Right lobe of liver (tissue), 6 donors: ENCODE results near the gene TRMT61A. TPM values are rescaled to one million over a fixed set of nuclear protein-coding genes. Genes with fewer than 3 reads are reported as not detected.

Source experiments
- ATAC-seq, 4 donors: fragments of 200-7000 bp; cut with Tn5 transposase; one replicate each; pipeline ENCODE4 v1.9.1; 2020; ENCODE audit warnings: mild to moderate bottlenecking in 4 of 4, moderate library complexity in 4 of 4
- DNase-seq, 3 donors: peaks; one replicate each; pipeline ENCODE4 v3.0.0-alpha.2; 2020
- H3K27ac ChIP-seq, 3 donors: fragments of 200-600 bp; one replicate each; pipeline ENCODE4 v1.8.0; 2022
- H3K27me3 ChIP-seq, 2 donors: fragments of 200-600 bp; one replicate each; pipeline ENCODE4 v1.8.0; 2022
- H3K36me3 ChIP-seq, 4 donors: fragments of 200-600 bp; sonication (generic) in 1 of 4; one replicate each; pipeline versions ENCODE4 v1.5.1 to v1.8.0; 2017 to 2022; ENCODE audit warnings: control low read depth in 1 of 4
- H3K4me1 ChIP-seq, 4 donors: fragments of 200-600 bp; sonication (generic) in 1 of 4; one replicate each; pipeline versions ENCODE4 v1.5.1 to v1.8.0; 2017 to 2022; ENCODE audit warnings: control low read depth in 1 of 4
- H3K4me3 ChIP-seq, 3 donors: fragments of 200-600 bp; one replicate each; pipeline ENCODE4 v1.8.0; 2022
- H3K9me3 ChIP-seq, 4 donors: fragments of 200-600 bp; sonication (generic) in 1 of 4; one replicate each; pipeline versions ENCODE4 v1.5.1 to v1.8.0; 2017 to 2022; ENCODE audit warnings: control low read depth in 1 of 4
- POLR2A ChIP-seq: fragments of 450-650 bp; IDR thresholded peaks from one replicate; pipeline ENCODE4 v1.6.1; 2017; ENCODE audit warnings: antibody characterized with exemption, mild to moderate bottlenecking
- WGBS: methylation state at CpG from one replicate; pipeline ENCODE4 v1.1.6; 2018; ENCODE audit warnings: low coverage, low lambda C conversion rate; ENCODE audit not compliant: insufficient coverage; ENCODE audit errors: missing lambda C conversion rate; 5-methylcytosine and 5-hydroxymethylcytosine counted together
- intact Hi-C, 2 donors: fragments of 100-400 bp; cut with DNase I; formaldehyde crosslinking; loops; one replicate each; pipeline versions ENCODE4 v1.11.2 to v1.14.1; 2022
- total RNA-seq, 6 experiments: library from RNA; depleted of rRNA in 2 of 6; stranded (reverse); fragments of >200 nt in 2 of 6; fragmentation: NEBNext Ultra II Directional in 3 of 6; extraction: Animal tissue kit (Norgen Biotek cat#: 25700) in 3 of 6; gene quantifications; one replicate each; pipeline versions ENCODE4 v1.1.0 to v1.2.4, GENCODE V29; 2016 to 2023
- TF ChIP-seq, protein P1 (sequence below), 4 donors: fragments of 200-600 bp in 3 of 4; fragments of 450-650 bp in 1 of 4; IDR thresholded peaks; one replicate each; pipeline versions ENCODE4 v1.5.1 to v1.8.0; 2016 to 2022; ENCODE audit warnings: antibody characterized with exemption in 4 of 4, mild to moderate bottlenecking in 2 of 4
- donor health status: DM: no; HTN: yes; CAD: no.
- donor health status: DM: no; HTN: no; CAD: no.
- donor health status: DM: no; HTN: no; CAD: no.
- donor health status: DM: no; HTN: yes; CAD: no.
- donor health status: DM: no; HTN: yes; CAD: no.

Gene TRMT61A
- total RNA-seq, 6 experiments from 2014 or later = 3.8 to 12.1 (median 4.8) TPM

DNA sequence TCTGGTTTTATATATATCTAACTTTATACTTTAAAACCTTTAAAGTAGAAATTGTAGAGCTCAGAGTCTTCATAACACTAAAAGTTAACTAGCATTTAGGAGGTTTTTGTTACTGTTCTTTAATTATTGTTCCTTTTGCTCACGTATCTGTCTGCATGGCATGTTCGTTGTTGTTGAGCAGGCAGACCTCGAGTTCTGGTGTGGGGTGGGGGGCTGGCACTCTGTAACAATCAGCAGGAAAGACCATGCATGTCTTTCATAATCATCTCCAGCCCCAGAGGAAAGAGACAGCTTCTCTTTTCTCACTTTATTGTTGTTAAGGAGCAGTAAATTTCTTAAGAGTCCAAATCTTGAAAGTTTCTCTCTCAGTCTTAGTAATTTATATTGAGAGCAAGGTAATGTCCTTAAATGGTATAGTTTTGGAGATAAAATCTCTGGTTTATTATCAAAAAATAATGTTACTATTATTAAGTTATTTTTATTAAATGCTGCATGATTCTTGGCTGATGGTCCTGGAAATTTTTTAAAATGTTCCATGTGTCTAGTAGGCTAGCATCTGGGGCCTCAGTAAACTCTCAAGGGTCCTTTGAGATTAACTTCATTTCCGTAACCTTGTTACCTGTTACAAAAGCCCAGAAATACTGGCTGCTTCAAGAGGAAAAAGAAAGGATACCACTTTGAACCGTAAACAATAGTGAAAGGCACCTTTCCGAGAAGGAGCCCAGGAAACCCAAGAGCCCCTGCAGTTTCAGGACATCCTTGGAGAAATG is 36.7 kb upstream of the TRMT61A start:
- no peak overlapping the region for H3K27ac ChIP-seq
- WGBS = 63% methylated on average over 6 of the region's 6 CpGs
- intact Hi-C loops = loop anchor here in 1 of 2 donors (10.0 kb wide), 1 partner anchor 52 kb away; no protein-coding TSS in a partner anchor
- peaks cover 0 to 10% (median 0%) of the 10 kb centered on the region in 4 donors for H3K4me1 ChIP-seq
- no peak overlapping the region for H3K4me3 ChIP-seq
- H3K27me3 ChIP-seq = no peaks in the 10 kb centered on the region
- TF ChIP-seq, protein P1, sequence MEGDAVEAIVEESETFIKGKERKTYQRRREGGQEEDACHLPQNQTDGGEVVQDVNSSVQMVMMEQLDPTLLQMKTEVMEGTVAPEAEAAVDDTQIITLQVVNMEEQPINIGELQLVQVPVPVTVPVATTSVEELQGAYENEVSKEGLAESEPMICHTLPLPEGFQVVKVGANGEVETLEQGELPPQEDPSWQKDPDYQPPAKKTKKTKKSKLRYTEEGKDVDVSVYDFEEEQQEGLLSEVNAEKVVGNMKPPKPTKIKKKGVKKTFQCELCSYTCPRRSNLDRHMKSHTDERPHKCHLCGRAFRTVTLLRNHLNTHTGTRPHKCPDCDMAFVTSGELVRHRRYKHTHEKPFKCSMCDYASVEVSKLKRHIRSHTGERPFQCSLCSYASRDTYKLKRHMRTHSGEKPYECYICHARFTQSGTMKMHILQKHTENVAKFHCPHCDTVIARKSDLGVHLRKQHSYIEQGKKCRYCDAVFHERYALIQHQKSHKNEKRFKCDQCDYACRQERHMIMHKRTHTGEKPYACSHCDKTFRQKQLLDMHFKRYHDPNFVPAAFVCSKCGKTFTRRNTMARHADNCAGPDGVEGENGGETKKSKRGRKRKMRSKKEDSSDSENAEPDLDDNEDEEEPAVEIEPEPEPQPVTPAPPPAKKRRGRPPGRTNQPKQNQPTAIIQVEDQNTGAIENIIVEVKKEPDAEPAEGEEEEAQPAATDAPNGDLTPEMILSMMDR (IDR thresholded peaks at IDR 0.05) = no peak
- no peak for TF ChIP-seq POLR2A
- peaks cover 0 to 49% (median 11%) of the 10 kb centered on the region in 4 donors for H3K36me3 ChIP-seq
- no peak for ATAC-seq
- no peaks in the 10 kb centered on the region for H3K9me3 ChIP-seq
- DNase-seq = no peak

DNA sequence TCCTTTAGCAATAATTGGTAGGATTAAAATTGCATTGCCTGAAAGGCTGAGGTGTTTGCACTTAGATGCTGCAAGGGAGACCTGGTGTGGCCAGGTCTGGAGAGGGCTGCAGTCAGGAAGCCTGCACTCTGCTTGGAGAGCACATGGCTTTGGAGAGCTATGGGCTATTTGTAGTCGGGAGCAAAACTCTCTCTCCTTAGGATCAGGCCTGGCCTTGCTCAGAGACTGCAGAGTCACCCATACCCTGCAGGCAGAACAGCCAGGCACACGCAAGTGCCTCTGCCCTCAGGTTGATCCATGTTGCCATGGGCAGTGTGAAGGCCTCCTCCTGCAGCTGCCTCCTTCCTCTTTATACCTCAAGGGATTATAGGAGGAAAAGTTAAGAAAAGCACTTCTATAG is 33.1 kb upstream of the TRMT61A start:
- intact Hi-C loops = loop anchor here in 1 of 2 donors (10.0 kb wide), 1 partner anchor 49 kb away; no protein-coding TSS in a partner anchor
- no peak for ATAC-seq
- H3K27me3 ChIP-seq = no peaks in the 10 kb centered on the region

DNA sequence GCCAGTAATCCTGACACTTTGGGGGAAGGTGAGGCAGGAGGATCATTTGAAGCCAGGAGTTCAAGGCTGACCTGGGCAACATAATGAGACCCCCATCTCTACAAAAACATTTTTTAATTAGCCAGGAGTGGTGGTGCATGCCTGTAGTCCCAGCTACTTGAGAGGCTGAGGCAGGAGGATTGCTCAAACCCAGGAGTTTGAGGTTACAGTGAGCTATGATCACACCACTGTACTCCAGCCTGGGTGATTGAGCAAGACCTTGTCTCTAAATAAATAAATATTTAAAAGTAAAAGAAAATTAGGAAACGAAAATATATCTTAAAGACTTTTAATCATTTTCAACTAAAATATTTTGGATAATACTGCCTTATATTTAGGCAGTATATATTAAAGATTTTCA is 32.2 kb upstream of the TRMT61A start:
- Histone ChIP-seq H3K4me1 (peaks cover 0 to 9% (median 0%) of the 10 kb centered on the region in 4 donors), H3K27ac (no peak overlapping the region), H3K27me3 (no peaks in the 10 kb centered on the region), H3K4me3 (no peak overlapping the region), H3K36me3 (peaks cover 0 to 52% (median 8%) of the 10 kb centered on the region in 4 donors), H3K9me3 (no peaks in the 10 kb centered on the region)
- ATAC-seq (no peak), DNase-seq (peak in 1 of 3 donors; percentile 17)
- intact Hi-C loops = loop anchor here in 1 of 2 donors (10.0 kb wide), 1 partner anchor 48 kb away; no protein-coding TSS in a partner anchor
- TF ChIP-seq, protein P1 (IDR thresholded peaks at IDR 0.05) = no peak
- TF ChIP-seq POLR2A = no peak
- 12% methylated on average over 1 of the region's 1 CpG for WGBS

More for the DNA sequence above, 33.1 kb upstream of the TRMT61A start:
- Histone ChIP-seq H3K27ac (no peak overlapping the region), H3K4me3 (no peak overlapping the region), H3K9me3 (no peaks in the 10 kb centered on the region), H3K36me3 (peaks cover 0 to 59% (median 10%) of the 10 kb centered on the region in 4 donors), H3K4me1 (peaks cover 0 to 9% (median 0%) of the 10 kb centered on the region in 4 donors)
- WGBS = 57% methylated on average over 1 of the region's 2 CpGs
- DNase-seq = no peak
- TF ChIP-seq POLR2A = no peak
- TF ChIP-seq, protein P1 (IDR thresholded peaks at IDR 0.05) = no peak

GRCh38 chr14:103499709-103500108 is 29.3 kb upstream of the TRMT61A start:
- H3K9me3 ChIP-seq = no peaks in the 10 kb centered on the region
- H3K27ac ChIP-seq = no peak overlapping the region
- H3K36me3 ChIP-seq = peaks cover 0 to 45% (median 16%) of the 10 kb centered on the region in 4 donors
- DNase-seq (peak in 1 of 3 donors; percentile 38), ATAC-seq (peak in 2 of 4 donors; percentile 8 to 25)
- intact Hi-C loops = loop anchor here (5.0 to 10.0 kb wide), 2 partner anchors 45 to 48 kb away; no protein-coding TSS in a partner anchor
- H3K4me1 ChIP-seq = peaks cover 0 to 9% (median 0%) of the 10 kb centered on the region in 4 donors
- TF ChIP-seq, protein P1 (IDR thresholded peaks at IDR 0.05) = no peak
- TF ChIP-seq POLR2A = no peak
- no peak overlapping the region for H3K4me3 ChIP-seq
- 62% methylated on average over 10 of the region's 10 CpGs for WGBS
- H3K27me3 ChIP-seq = no peaks in the 10 kb centered on the region
